Measurements from ENCODE around the gene ARID1A. TPM values are rescaled to one million over a fixed set of nuclear protein-coding genes. Genes with fewer than 3 reads are reported as not detected.

The ARID1A gene
- total and polyA plus RNA-seq, 8 donors = 14.8 to 39.9 (median 25.5) TPM

DNA sequence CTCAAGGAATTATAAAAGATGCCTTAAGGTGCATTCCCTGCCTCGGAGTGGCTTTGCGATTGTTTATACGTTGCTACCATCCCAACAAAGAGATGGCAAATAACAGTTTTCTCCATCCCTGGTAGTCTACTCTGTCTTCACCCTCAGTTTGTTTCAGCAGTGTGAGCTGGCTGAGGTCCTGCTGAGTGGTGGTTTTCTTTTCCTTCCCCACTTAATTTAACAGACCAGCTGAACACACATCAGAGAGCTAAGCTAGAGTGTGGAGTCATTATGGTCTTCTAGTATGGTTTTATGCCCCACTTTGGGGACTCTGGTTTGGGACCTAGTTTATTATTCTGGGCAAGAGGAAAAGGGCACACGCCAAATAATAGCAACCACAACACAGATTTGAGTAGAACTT is 94.1 kb downstream of the ARID1A start:
- Histone ChIP-seq H3K27ac (no peak overlapping the region), H3K36me3 (peaks cover 0 to 2% (median 0%) of the 10 kb centered on the region in 3 donors), H3K27me3 (no peaks in the 10 kb centered on the region), H3K4me1 (peaks cover 8 to 24% (median 20%) of the 10 kb centered on the region in 3 donors), H3K4me3 (no peak overlapping the region), H3K9me3 (no peaks in the 10 kb centered on the region)
- intact Hi-C loops (cut with DNase I) = loop anchor here (5.0 to 10.0 kb wide), 3 partner anchors 115 to 188 kb away; no protein-coding TSS in a partner anchor
- FAIRE-seq (no peak), DNase-seq (no peak), ATAC-seq (no peak)
- 58 to 65% methylated on average over 4 of the region's 4 CpGs for WGBS, 2 donors
- TF ChIP-seq, protein P1, sequence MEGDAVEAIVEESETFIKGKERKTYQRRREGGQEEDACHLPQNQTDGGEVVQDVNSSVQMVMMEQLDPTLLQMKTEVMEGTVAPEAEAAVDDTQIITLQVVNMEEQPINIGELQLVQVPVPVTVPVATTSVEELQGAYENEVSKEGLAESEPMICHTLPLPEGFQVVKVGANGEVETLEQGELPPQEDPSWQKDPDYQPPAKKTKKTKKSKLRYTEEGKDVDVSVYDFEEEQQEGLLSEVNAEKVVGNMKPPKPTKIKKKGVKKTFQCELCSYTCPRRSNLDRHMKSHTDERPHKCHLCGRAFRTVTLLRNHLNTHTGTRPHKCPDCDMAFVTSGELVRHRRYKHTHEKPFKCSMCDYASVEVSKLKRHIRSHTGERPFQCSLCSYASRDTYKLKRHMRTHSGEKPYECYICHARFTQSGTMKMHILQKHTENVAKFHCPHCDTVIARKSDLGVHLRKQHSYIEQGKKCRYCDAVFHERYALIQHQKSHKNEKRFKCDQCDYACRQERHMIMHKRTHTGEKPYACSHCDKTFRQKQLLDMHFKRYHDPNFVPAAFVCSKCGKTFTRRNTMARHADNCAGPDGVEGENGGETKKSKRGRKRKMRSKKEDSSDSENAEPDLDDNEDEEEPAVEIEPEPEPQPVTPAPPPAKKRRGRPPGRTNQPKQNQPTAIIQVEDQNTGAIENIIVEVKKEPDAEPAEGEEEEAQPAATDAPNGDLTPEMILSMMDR (IDR thresholded peaks at IDR 0.05) = no peak

DNA sequence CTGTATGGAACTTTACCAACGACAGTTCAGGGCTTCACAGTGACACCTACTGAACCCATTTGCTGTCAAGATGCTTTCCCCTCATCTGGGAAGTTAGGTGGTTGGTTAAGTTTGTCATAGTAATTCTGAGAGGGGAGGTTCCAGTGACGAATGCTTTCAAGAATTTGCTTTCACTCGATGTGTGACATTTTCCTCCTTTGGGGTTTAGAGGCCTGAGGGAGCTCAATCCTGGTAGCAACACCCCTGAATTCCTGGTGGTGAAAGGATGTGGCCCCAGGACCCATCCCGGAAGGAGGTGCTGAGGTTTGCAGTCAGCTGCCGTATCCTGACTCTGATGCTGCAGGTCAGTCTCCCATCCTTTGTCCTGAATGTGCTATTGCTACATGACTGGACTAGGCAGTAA is 94.7 kb downstream of the ARID1A start:
- H3K27me3 ChIP-seq = no peaks in the 10 kb centered on the region
- TF ChIP-seq, protein P1 (IDR thresholded peaks at IDR 0.05) = no peak
- FAIRE-seq = no peak
- no peak overlapping the region for H3K4me3 ChIP-seq
- no peaks in the 10 kb centered on the region for H3K9me3 ChIP-seq
- H3K36me3 ChIP-seq = peaks cover 0 to 5% (median 0%) of the 10 kb centered on the region in 3 donors
- no peak overlapping the region for H3K27ac ChIP-seq
- no peak for DNase-seq
- 72 to 75% methylated on average over 5 of the region's 5 CpGs for WGBS, 2 donors
- intact Hi-C loops (cut with DNase I) = loop anchor here (5.0 to 10.0 kb wide), 3 partner anchors 116 to 188 kb away; no protein-coding TSS in a partner anchor
- H3K4me1 ChIP-seq = peaks cover 7 to 20% (median 18%) of the 10 kb centered on the region in 3 donors
- no peak for ATAC-seq

DNA sequence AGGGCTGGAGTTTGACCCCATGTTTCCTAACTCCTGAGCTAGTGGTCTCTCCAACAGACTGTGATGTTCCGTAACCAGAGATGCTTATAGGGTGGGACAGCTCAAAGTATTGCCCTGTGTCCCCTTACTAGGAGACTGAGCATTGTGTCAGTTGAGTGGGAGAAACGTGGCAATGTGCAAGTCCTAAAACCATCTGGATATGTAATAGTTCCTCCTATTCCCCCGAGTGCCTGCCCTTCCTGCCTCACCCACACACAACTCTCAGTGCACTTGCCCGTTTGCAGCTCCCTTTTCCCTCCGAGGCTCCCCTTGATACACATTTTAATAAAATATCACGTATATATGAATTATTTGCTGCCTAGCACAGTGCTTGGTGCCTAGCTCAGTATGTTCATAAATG is 95.3 kb downstream of the ARID1A start:
- peaks cover 0 to 5% (median 0%) of the 10 kb centered on the region in 3 donors for H3K36me3 ChIP-seq
- no peaks in the 10 kb centered on the region for H3K27me3 ChIP-seq
- peaks cover 7 to 14% (median 13%) of the 10 kb centered on the region in 3 donors for H3K4me1 ChIP-seq
- no peak overlapping the region for H3K27ac ChIP-seq
- H3K9me3 ChIP-seq = no peaks in the 10 kb centered on the region
- intact Hi-C loops (cut with DNase I) = loop anchor here (5.0 to 10.0 kb wide), 3 partner anchors 116 to 189 kb away; no protein-coding TSS in a partner anchor
- FAIRE-seq = no peak
- no peak overlapping the region for H3K4me3 ChIP-seq
- no peak for ATAC-seq
- no peak for DNase-seq
- TF ChIP-seq, protein P1 (IDR thresholded peaks at IDR 0.05) = no peak
- 56 to 76% methylated on average over 6 of the region's 6 CpGs for WGBS, 2 donors

DNA sequence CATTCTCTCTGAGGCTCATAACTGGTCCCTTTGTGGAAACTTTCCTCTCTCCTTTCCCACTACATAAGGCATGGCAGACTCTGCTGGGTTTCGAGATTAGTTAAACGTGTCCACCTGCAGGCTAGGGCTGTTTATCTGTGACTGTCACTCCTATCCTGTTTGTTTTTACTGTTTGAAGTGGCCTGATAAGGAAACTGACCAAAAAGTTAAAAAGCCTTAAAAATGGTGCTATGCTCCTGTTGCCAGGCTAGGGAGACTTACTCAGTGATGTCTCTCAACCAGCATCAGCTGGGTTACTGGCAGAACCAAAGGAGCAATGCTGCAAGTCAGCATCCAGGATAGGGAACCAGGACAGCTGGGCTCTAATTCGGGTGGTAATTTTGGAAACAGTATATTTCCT is 95.8 kb downstream of the ARID1A start:
- WGBS, 2 donors = 39 to 46% methylated on average over 3 of the region's 3 CpGs
- no peaks in the 10 kb centered on the region for H3K9me3 ChIP-seq
- no peak for DNase-seq
- peaks cover 4 to 10% (median 8%) of the 10 kb centered on the region in 3 donors for H3K4me1 ChIP-seq
- TF ChIP-seq, protein P1 (IDR thresholded peaks at IDR 0.05) = no peak
- no peak overlapping the region for H3K27ac ChIP-seq
- no peak overlapping the region for H3K4me3 ChIP-seq
- intact Hi-C loops (cut with DNase I) = loop anchor here (5.0 to 10.0 kb wide), 3 partner anchors 117 to 189 kb away; no protein-coding TSS in a partner anchor
- no peak for ATAC-seq
- H3K27me3 ChIP-seq = no peaks in the 10 kb centered on the region
- FAIRE-seq = no peak
- H3K36me3 ChIP-seq = peaks cover 0 to 5% (median 0%) of the 10 kb centered on the region in 3 donors

DNA sequence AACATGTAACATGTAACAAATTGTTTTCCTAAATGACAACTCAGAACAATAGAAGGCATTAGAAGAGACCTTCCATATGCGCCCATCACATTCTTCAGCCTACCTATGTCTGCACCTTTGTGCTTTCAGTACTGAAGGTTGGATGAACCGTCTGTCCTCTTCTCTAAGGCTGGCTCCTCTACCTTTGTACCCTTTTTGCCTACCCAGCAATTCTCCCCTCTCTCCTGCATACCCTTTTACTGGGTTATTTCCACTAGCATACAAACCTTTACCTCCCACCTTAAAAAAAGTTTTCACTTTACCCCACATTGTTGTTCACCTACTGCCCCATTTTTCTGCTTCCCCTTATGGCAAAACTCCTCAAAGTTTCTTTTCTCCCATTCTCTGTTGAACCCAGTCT is 97.1 kb downstream of the ARID1A start:
- no peaks in the 10 kb centered on the region for H3K9me3 ChIP-seq
- intact Hi-C loops (cut with DNase I) = loop anchor here (5.0 to 10.0 kb wide), 3 partner anchors 118 to 191 kb away; no protein-coding TSS in a partner anchor
- peaks cover 0 to 4% (median 0%) of the 10 kb centered on the region in 3 donors for H3K4me1 ChIP-seq
- H3K4me3 ChIP-seq = no peak overlapping the region
- TF ChIP-seq, protein P1 (IDR thresholded peaks at IDR 0.05) = no peak
- peaks cover 0 to 5% (median 0%) of the 10 kb centered on the region in 3 donors for H3K36me3 ChIP-seq
- H3K27me3 ChIP-seq = no peaks in the 10 kb centered on the region
- DNase-seq (no peak), FAIRE-seq (no peak), ATAC-seq (no peak)
- H3K27ac ChIP-seq = no peak overlapping the region
- 86 to 93% methylated on average over 2 of the region's 2 CpGs for WGBS, 2 donors

Measured in pancreas (tissue), 10 donors.